SU-DHL-6 (cell line): ENCODE data around the gene DDIT3.
A peak's percentile ranks its signal among the peaks of the same experiment; 100 is the strongest.

Source experiments
- H2AFZ ChIP-seq: fragments of 200-600 bp; sonication (generic); 2 replicates; pipeline ENCODE4 v1.6.1; 2014; ENCODE audit warnings: low read depth, mild to moderate bottlenecking, moderate library complexity, mixed read lengths, antibody characterized with exemption, low read length; ENCODE audit not compliant: severe bottlenecking
- H3F3A ChIP-seq: fragments of 200-600 bp; shearing (Covaris generic); 2 replicates; pipeline ENCODE4 v1.6.0; 2016; ENCODE audit warnings: antibody characterized with exemption, mild to moderate bottlenecking; ENCODE audit not compliant: insufficient read depth
- H3K27ac ChIP-seq: fragments of 200-600 bp; sonication (generic); 2 replicates; pipeline ENCODE4 v1.5.1; 2016; ENCODE audit warnings: low read depth, mild to moderate bottlenecking, low read length, moderate library complexity, mixed read lengths
- H3K27me3 ChIP-seq: fragments of 200-600 bp; sonication (generic), shearing (Covaris generic); 2 replicates; pipeline ENCODE4 v1.6.0; 2014; ENCODE audit warnings: mild to moderate bottlenecking, low read length
- H3K36me3 ChIP-seq: fragments of 200-600 bp; sonication (generic); 2 replicates; pipeline ENCODE4 v1.6.1; 2014; ENCODE audit warnings: mild to moderate bottlenecking, low read length, mixed read lengths
- H3K4me2 ChIP-seq: fragments of 300-600, 200-600 bp; shearing (Covaris generic), sonication (generic); 2 replicates; pipeline ENCODE4 v1.6.0; 2014; ENCODE audit warnings: low read length, low read depth, mild to moderate bottlenecking; ENCODE audit not compliant: poor library complexity, severe bottlenecking
- H3K4me3 ChIP-seq: fragments of 200-600 bp; sonication (generic); 2 replicates; pipeline ENCODE4 v1.5.1; 2014; ENCODE audit warnings: antibody characterized with exemption, low read length, mild to moderate bottlenecking, mixed read lengths; ENCODE audit not compliant: insufficient read depth, poor library complexity, severe bottlenecking
- H3K79me2 ChIP-seq: fragments of 200-600 bp; sonication (generic); 2 replicates; pipeline ENCODE4 v1.6.1; 2014; ENCODE audit warnings: mild to moderate bottlenecking, low read length, moderate library complexity; ENCODE audit not compliant: insufficient read depth
- H3K9ac ChIP-seq: fragments of 200-600 bp; sonication (generic); 2 replicates; pipeline ENCODE4 v1.7.0; 2014; ENCODE audit warnings: mild to moderate bottlenecking, low read length
- H3K9me2 ChIP-seq: fragments of 200-600 bp; sonication (generic); replicated peaks from 2 replicates; pipeline ENCODE4 v1.6.1; 2014; ENCODE audit warnings: low read length; ENCODE audit not compliant: insufficient read depth
- H3K9me3 ChIP-seq: fragments of 200-600 bp; sonication (generic); 2 replicates; pipeline ENCODE4 v1.6.1; 2014; ENCODE audit warnings: low read length, mixed read lengths; ENCODE audit not compliant: insufficient read depth
- H4K20me1 ChIP-seq: fragments of 200-600 bp; sonication (generic); 2 replicates; pipeline ENCODE4 v1.6.1; 2014; ENCODE audit warnings: low read depth, mild to moderate bottlenecking, antibody characterized with exemption, low read length, moderate library complexity, mixed read lengths
- EZH2phosphoT487 ChIP-seq: fragments of 200-600 bp; sonication (generic), shearing (Covaris generic); conservative IDR thresholded peaks from 2 replicates; pipeline ENCODE4 v1.6.1; 2018; ENCODE audit warnings: mild to moderate bottlenecking, antibody characterized with exemption, low read length, moderate library complexity, mixed read lengths
- TF ChIP-seq, protein P1 (sequence below): fragments of 200-600 bp; sonication (generic); IDR thresholded peaks from one replicate; pipeline ENCODE4 v1.5.1; 2017; ENCODE audit warnings: antibody characterized with exemption, mild to moderate bottlenecking, low read length, moderate library complexity; ENCODE audit not compliant: insufficient read depth, poor library complexity, severe bottlenecking

Gene DDIT3

GRCh38 chr12:57481671-57482070 lies 38.6 kb downstream of the DDIT3 start:
- H3F3A ChIP-seq: peaks cover 12% of the 10 kb centered on the region; the same call in 1 of the 2 replicates
- no peak overlapping the region for H3K4me3 ChIP-seq
- H2AFZ ChIP-seq: no peak overlapping the region
- H3K27ac ChIP-seq: no peak overlapping the region
- H3K36me3 ChIP-seq: no peaks in the 10 kb centered on the region
- TF ChIP-seq, protein P1, sequence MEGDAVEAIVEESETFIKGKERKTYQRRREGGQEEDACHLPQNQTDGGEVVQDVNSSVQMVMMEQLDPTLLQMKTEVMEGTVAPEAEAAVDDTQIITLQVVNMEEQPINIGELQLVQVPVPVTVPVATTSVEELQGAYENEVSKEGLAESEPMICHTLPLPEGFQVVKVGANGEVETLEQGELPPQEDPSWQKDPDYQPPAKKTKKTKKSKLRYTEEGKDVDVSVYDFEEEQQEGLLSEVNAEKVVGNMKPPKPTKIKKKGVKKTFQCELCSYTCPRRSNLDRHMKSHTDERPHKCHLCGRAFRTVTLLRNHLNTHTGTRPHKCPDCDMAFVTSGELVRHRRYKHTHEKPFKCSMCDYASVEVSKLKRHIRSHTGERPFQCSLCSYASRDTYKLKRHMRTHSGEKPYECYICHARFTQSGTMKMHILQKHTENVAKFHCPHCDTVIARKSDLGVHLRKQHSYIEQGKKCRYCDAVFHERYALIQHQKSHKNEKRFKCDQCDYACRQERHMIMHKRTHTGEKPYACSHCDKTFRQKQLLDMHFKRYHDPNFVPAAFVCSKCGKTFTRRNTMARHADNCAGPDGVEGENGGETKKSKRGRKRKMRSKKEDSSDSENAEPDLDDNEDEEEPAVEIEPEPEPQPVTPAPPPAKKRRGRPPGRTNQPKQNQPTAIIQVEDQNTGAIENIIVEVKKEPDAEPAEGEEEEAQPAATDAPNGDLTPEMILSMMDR: no peak
- TF ChIP-seq EZH2phosphoT487: no peak
- H4K20me1 ChIP-seq: no peaks in the 10 kb centered on the region
- no peaks in the 10 kb centered on the region for H3K27me3 ChIP-seq
- H3K4me2 ChIP-seq: no peak overlapping the region
- no peaks in the 10 kb centered on the region for H3K9me3 ChIP-seq
- no peaks in the 10 kb centered on the region for H3K9me2 ChIP-seq
- no peak overlapping the region for H3K9ac ChIP-seq
- no peaks in the 10 kb centered on the region for H3K79me2 ChIP-seq

GRCh38 chr12:57479376-57480115 lies 40.8 kb downstream of the DDIT3 start, which contains the start of gene ARHGAP9:
ARHGAP9 (minus strand) TSS chr12:57479866; CDS start chr12:57479406, 460 bp downstream.
- no peaks in the 10 kb centered on the region for H3K9me3 ChIP-seq
- H2AFZ ChIP-seq: peak within 1 kb of the TSS; percentile 83
- no peaks in the 10 kb centered on the region for H3K36me3 ChIP-seq
- peak within 1 kb of the TSS; percentile 54 for H3K4me2 ChIP-seq
- H3K4me3 ChIP-seq: no peak within 1 kb of the TSS
- no peaks in the 10 kb centered on the region for H4K20me1 ChIP-seq
- no peaks in the 10 kb centered on the region for H3K79me2 ChIP-seq
- H3F3A ChIP-seq: peaks cover 12% of the 10 kb centered on the region; the same call in 1 of the 2 replicates
- H3K27ac ChIP-seq: peak within 1 kb of the TSS; percentile 71
- TF ChIP-seq EZH2phosphoT487: no peak
- H3K27me3 ChIP-seq: no peaks in the 10 kb centered on the region
- H3K9ac ChIP-seq: peak within 1 kb of the TSS; percentile 43
- no peaks in the 10 kb centered on the region for H3K9me2 ChIP-seq

GRCh38 chr12:57479043-57479375 lies 41.3 kb downstream of the DDIT3 start:
- H3K9me2 ChIP-seq: no peaks in the 10 kb centered on the region
- peak overlapping the region; percentile 83 for H2AFZ ChIP-seq
- no peaks in the 10 kb centered on the region for H3K9me3 ChIP-seq
- peaks cover 12% of the 10 kb centered on the region; the same call in 1 of the 2 replicates for H3F3A ChIP-seq
- peak overlapping the region; percentile 71 for H3K27ac ChIP-seq
- H3K4me2 ChIP-seq: peak overlapping the region; percentile 54
- no peaks in the 10 kb centered on the region for H3K27me3 ChIP-seq
- peak overlapping the region; percentile 43 for H3K9ac ChIP-seq
- TF ChIP-seq, protein P1: no peak
- TF ChIP-seq EZH2phosphoT487: no peak
- no peaks in the 10 kb centered on the region for H3K36me3 ChIP-seq
- no peak overlapping the region for H3K4me3 ChIP-seq
- no peaks in the 10 kb centered on the region for H4K20me1 ChIP-seq
- no peaks in the 10 kb centered on the region for H3K79me2 ChIP-seq
